Measurements from ENCODE around the gene BAD. TPM values are rescaled to one million over a fixed set of nuclear protein-coding genes. Genes with fewer than 3 reads are reported as not detected.

The BAD gene
- total and polyA plus RNA-seq, 10 of the 15 experiments (the other 5 are each of a cell fraction or from before 2014, with no cell fraction given): 1.5 to 67.2 (median 39.6) TPM

- TF ChIP-seq ZNF687 (IDR thresholded peaks at IDR 0.05) (no peak), MTA3 (IDR thresholded peaks at IDR 0.05; ENCODE audit: borderline replicate concordance, low read length) (no peak), KDM1A (IDR thresholded peaks at IDR 0.05; ENCODE audit: borderline replicate concordance) (no peak), POLR2A (IDR thresholded peaks at IDR 0.05; ENCODE audit: low read depth, low read length) (no peak), MYC (IDR thresholded peaks at IDR 0.05; ENCODE audit: insufficient read depth, insufficient read length, insufficient replicate concordance, low read length, severe bottlenecking) (no peak), TARDBP (IDR thresholded peaks at IDR 0.05; ENCODE audit: borderline replicate concordance) (no peak), GABPA (IDR thresholded peaks at IDR 0.05; ENCODE audit: low read depth) (no peak), ZSCAN29 (IDR thresholded peaks at IDR 0.05) (no peak)
- TF ChIP-seq, protein P1, sequence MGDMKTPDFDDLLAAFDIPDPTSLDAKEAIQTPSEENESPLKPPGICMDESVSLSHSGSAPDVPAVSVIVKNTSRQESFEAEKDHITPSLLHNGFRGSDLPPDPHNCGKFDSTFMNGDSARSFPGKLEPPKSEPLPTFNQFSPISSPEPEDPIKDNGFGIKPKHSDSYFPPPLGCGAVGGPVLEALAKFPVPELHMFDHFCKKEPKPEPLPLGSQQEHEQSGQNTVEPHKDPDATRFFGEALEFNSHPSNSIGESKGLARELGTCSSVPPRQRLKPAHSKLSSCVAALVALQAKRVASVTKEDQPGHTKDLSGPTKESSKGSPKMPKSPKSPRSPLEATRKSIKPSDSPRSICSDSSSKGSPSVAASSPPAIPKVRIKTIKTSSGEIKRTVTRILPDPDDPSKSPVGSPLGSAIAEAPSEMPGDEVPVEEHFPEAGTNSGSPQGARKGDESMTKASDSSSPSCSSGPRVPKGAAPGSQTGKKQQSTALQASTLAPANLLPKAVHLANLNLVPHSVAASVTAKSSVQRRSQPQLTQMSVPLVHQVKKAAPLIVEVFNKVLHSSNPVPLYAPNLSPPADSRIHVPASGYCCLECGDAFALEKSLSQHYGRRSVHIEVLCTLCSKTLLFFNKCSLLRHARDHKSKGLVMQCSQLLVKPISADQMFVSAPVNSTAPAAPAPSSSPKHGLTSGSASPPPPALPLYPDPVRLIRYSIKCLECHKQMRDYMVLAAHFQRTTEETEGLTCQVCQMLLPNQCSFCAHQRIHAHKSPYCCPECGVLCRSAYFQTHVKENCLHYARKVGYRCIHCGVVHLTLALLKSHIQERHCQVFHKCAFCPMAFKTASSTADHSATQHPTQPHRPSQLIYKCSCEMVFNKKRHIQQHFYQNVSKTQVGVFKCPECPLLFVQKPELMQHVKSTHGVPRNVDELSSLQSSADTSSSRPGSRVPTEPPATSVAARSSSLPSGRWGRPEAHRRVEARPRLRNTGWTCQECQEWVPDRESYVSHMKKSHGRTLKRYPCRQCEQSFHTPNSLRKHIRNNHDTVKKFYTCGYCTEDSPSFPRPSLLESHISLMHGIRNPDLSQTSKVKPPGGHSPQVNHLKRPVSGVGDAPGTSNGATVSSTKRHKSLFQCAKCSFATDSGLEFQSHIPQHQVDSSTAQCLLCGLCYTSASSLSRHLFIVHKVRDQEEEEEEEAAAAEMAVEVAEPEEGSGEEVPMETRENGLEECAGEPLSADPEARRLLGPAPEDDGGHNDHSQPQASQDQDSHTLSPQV (IDR thresholded peaks at IDR 0.05): no peak
Observed at GRCh38 chr11:64275841-64276240, 8.6 kb downstream of the BAD start (continued).
